GM18505 (cell line): ENCODE results near the gene KDM8.

ENCODE experiments used
- ATAC-seq: cut with Tn5 transposase; IDR thresholded peaks from one replicate; pipeline ENCODE4 v1.9.1; 2021; ENCODE audit not compliant: unreplicated experiment
- POLR2A ChIP-seq: IDR thresholded peaks from 4 replicates; pipeline ENCODE4 v1.6.1; 2011; ENCODE audit warnings: borderline replicate concordance; ENCODE audit not compliant: insufficient read depth, insufficient read length; ENCODE audit errors: extremely low read depth

KDM8 gene

DNA sequence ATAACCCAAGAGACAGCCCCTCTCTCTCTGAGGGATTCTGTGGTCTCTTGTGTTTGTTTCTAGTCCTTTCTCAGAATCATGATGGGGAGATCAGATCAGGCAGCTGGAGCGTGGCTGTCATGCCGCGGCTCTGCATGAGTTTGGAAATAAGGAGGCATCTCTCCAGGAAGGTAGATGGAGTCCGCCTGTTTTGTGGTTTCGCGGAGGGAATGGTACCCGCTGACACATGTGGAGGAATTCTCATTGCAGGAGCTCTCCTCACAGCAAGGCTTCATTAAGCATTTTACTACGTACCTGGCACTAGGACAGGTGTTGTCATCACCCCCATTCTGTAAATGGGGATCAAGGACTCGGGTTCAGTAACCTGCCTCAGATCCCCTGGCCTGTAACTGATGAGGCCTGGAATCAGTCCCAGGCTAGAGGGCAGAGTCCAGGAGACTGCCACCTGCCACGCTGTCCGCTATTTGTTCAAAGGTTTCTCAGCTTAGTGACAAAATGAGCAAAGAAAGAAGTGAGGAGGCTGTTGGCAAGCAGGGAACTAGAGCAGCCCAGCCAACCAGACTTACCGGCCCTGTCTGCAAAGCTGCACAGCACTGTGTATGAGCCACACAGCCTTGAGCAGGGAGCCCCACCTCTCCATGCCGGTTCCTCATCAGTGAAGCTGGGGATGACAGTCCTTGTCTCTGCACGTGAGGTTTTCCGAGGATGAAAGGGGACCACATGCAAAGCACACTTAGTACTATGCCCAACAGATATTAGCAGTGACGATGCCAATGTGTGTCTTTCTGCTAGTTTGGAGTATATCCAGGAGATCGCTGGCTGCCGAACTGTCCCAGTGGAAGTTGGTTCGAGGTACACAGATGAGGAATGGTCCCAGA, 11.0 kb downstream of the KDM8 start:
- no peak for ATAC-seq
- TF ChIP-seq POLR2A, result no peak

DNA sequence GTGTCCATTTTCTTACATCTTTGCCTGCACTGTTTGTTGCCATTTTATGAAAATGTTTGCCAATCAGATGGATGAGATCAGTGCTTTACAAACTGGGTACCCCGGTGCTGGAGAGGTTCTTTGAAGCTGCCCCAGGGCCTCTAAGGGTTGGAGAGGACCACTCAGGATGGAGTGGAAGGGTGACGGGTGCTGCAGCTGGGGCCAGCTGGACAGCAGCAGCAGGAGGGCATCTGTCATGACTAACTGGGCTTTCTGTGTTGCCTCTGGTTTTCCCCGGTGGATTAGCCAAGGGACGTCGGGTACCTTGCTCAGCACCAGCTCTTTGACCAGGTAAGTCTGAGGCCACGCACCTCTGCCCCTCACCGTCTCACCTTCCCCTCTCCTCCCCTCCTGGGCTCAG, 12.3 kb downstream of the KDM8 start:
- no peak for TF ChIP-seq POLR2A

DNA sequence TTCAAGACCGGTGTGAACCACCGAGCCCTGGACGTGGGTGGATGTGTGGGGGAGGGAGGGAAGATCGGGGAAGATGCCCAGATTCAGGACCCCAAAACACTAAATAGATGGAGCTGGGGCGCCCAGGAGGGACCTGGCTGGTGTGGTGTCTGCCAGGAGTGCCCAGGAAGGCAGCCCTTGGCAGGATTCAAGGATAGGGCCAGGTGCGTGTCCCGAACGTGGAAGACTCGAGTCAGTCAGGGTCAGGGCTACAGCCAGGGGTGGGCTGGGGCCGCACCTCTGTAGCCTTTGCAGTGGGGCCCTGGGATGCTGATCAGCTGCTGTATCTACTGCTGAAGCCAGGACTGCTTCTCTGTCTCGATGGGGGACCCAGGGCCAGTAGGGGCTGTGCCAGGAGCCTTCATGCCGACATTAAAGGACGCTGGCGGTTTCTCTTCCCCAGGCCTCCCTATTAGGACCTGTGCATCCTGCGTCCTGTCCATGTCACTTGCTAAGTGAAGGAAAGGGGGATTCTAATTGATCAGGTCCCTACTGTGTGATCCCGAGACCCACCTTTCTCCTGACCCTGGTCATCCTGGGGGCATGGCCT, 13.1 kb downstream of the KDM8 start:
- no peak for ATAC-seq

More for the DNA sequence above, 12.3 kb downstream of the KDM8 start:
- ATAC-seq, result no peak

DNA sequence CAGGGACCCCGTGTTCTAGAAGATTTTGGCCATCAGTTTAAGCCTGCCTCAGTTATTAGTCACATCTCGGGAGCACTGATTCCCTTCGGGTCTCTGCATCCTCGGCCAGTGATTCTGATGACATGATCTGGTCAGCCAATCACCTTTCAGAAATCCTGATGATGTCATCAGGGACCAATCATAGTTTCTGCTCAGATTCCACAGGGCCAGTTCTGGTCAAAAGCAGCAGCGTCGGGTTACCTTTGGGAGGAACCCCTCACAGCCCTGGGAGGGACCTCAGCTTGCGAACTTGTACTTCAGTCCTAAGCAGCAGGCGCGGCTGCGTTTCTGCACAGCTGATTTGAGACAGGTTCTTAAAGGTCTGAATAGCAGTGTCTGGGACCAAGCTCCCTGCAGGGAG, 13.9 kb downstream of the KDM8 start:
- no peak for TF ChIP-seq POLR2A
- no peak for ATAC-seq

More for the DNA sequence above, 13.1 kb downstream of the KDM8 start:
- TF ChIP-seq POLR2A, result no peak

DNA sequence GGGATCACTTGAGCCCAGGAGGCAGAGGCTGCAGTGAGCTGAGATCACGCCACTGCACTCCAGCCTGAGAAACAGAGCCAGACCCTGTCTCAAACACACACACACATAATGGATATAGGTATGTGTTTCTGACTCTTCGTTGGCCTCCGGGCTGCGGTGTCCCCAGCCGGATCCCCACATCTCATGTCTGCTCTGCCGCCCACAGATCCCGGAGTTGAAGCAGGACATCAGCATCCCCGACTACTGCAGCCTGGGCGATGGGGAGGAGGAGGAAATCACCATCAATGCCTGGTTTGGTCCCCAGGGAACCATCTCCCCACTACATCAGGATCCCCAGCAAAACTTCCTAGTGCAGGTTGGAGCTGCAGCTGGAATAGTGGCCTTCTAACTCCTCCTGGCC, 15.4 kb downstream of the KDM8 start:
- no peak for ATAC-seq
- TF ChIP-seq POLR2A, result no peak

DNA sequence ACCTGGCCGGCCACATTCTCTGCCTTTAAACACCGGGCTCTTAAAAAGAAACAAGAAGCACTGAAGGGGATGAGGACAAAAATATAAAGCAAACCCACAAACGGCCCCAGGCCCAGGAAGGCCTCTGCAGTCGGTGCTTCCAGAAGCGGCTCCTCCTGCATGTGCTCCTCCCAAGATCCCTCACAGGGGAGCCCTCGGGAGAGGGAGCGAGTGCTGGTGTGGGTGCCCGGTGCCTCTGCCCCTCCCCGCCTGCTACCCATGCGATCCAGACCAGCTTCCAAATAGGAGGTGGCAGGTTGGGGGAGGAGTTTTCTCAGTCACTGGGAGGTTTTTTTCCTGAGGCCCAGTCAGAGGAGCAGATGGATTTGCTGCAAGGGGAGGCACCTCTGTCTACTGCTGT, 15.8 kb downstream of the KDM8 start:
- ATAC-seq, result no peak
- TF ChIP-seq POLR2A, result no peak

DNA sequence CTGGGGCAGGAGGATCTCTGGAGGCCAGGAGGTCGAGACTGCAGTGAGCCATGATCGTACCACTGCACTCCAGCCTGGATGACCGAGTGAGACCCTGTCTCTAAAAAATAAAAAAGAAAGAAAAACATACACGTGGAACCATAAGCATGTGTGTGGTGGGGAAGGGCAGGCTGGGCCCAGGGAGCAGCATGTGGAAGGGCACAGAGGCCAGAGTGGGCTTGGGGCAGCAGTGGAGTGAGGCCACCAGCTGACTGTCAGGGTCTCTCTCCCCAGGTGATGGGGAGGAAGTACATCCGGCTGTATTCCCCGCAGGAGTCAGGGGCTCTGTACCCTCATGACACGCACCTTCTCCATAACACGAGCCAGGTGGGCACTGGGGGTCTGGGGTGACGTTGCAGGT, 16.8 kb downstream of the KDM8 start:
- TF ChIP-seq POLR2A, result no peak
- no peak for ATAC-seq

DNA sequence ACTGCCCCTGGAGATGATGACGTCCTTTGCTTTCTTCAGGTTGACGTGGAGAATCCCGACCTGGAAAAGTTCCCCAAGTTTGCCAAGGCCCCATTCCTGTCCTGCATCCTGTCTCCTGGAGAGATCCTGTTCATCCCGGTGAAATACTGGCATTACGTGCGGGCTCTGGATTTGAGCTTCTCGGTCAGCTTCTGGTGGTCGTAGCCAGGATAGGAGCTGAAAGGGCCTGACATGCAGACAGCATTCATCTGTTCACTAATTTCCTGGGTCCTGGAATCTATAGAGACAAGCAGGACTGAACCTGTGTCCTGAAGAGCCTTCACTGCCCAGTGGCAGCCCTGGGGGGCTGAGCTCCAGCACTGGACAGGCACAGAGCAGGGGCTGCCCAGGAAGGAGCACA, 17.2 kb downstream of the KDM8 start:
- no peak for TF ChIP-seq POLR2A
- ATAC-seq, result no peak

DNA sequence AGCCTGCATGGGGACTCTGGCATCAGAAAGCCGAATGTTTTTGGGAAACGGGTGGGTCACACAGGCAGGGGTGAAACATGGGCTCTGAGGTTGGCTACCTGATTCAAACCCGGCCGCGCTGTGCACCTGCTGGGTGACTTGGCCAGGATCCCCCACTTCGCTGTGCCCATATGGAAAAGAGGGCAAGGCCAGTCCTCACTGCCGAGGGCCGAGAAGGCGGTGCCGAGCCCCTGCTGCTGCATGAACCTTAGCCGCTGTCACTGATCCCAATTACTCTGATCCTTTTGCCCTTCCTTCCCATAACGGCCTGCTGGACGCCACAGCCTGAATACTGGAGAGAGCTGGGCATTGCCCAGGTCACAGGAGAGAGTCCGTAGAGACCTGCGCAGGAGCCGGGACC, 17.7 kb downstream of the KDM8 start:
- ATAC-seq, result no peak
- no peak for TF ChIP-seq POLR2A

DNA sequence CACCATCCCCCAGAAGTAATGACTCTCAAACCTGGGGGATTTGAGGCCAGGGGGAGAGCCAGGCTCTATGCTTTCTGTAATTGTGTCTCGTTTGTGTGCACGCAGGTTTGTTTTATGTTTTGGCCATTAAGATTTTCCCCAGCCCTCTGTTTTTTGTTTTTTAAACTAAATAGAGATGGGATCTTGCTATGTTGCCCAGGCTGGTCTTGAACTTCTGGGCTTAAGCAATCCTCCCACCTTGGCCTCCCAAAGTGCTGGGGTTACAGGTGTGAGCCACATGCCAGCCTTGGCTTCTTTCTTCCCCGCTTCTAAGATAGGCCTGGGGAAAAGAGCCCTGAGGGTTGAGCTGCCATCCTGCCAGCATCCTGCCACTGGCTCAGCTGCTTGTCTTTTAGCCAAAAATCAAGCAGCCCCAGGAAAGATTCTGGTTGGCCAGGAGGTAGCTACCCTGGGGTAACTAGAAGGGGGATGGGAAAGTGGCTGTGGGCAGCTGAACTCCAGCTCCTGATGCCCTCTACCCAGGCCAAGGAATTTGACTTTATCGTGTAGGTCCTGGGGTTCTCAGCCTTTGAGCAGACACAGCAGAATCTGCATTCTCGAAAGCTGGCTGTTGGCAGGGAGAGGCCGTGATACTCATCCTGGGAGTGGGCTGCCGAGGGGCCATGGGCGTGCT, 18.4 kb downstream of the KDM8 start:
- TF ChIP-seq POLR2A, result no peak
- ATAC-seq, result no peak

DNA sequence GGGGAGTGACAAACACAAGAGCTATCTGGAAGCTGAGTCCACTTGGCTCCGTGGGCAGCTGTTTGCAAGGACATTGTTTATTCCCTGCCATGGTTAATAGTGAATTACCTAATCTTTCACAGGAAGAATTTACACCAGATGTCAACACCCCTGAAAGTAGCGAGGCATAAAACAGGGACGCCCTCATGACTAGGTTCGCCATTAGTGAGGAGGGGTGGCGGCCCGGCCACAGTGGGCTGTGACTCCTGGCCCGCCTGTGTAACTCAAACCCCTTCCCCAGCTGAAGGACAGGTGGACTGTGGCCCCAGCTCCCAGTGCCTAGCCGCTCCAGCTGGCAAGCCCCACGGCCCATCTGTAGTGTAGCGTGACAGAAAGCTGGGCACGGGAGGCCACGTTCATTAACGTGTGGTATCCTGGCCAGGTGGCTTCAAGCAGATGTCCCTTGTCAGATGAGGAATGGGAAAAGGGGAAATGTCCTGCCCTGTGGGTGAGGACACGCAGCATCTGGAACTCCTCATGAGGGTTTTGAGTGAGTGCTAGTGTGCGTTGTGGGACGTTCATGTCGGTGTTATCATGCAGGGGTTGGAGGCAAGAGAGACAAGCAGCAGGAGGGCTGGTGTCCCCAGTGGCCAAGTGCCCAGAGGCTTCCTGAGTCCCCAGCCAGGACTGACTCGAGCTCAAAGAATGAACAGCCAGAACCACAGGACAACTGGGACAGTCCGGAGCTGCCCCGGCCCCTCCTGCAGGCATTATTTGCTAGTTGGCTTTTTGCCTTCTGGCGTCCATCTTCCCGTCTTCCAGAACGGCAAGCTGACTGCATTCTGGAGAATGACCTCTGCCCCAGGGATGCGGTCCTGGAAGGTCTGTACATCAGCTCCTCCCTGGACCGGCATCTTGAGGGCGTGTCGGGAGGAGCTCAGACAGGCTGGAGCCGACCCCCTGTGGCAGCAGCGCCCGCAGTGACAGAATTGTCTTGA, 19.2 kb downstream of the KDM8 start:
- ATAC-seq, result no peak
- no peak for TF ChIP-seq POLR2A

DNA sequence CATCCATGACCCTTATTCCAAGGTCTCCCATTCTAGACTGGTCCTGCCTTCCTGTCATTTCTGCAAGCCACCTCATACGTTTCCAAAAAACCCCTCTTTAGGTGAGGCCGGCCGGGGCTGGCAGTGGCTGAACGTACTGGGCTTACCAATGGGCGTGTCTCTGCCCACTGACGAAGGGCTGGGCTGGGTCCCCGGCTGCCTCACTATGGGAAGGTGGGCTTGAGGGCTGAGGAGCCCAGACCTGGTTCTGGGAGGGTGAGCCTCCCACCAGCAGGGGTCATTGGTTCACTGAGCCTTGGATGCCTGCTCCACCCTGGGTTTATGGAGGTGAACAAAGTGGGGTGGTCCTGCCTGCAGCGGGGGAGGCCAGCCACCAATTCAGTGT, 19.9 kb downstream of the KDM8 start:
- TF ChIP-seq POLR2A, result no peak
- no peak for ATAC-seq

DNA sequence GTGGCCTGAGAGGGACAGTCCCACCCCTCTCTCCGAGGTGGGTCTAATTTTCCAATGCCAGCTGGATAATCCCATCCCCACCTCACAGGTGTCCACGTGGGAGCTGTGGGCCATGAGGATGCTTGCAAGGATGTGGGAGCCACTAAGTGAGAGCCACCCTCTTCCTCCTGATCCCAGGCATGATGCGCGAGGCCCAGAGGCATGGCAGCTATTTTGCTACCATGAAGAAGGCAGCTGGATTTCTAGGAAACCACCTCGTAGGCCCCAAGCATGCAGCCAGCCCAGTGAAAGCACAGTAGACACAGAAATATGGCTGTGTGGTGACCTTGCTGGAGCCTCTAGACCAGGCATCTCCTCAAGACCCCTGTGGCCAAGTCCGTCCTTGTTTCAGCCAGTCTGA, 20.4 kb downstream of the KDM8 start:
- ATAC-seq, result no peak
- TF ChIP-seq POLR2A, result no peak
